Peyer's patch (tissue), 4 donors: ENCODE results near the gene DMRTC1.
"Not testable (repeated sequence)": the region's sequence is repeated elsewhere in the genome, so short reads cannot be mapped to it uniquely, and the experiment has no call there.

Experiments
- POLR2A ChIP-seq, 2 donors: fragments of 450-650 bp; IDR thresholded peaks; one replicate each; pipeline ENCODE4 v1.5.1; 2017; ENCODE audit warnings: antibody characterized with exemption in 2 of 2, mild to moderate bottlenecking in 2 of 2, moderate library complexity in 2 of 2
- TF ChIP-seq, protein P1 (sequence below), 6 experiments: fragments of 450-650 bp in 4 of 6; fragments of 200-600 bp in 2 of 6; sonication (generic) in 1 of 6; IDR thresholded peaks; one replicate each; pipeline ENCODE4 v1.5.1; 2017 to 2019; ENCODE audit warnings: antibody characterized with exemption in 6 of 6, mild to moderate bottlenecking in 3 of 6, moderate library complexity in 1 of 6

DNA sequence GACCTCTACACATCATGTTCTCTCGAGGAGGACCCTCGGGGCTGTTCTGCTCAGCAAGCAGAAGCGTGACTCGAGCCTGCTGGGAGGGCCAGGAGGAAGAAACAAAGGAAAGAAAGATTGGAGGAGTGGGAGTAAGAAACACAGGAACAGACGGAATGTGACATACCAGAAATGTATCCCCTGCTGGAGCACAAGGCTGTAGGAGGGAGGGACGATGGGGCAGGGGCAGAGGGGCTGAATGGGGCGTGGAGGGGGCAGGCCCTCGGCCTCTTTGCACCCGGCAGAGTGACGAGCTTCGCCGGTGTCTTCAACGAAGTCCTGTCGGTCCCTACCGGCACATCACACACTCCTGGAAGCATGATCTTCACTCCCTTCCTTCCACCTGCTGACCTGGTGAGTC, 5.7 kb downstream of the DMRTC1 start, which contains the start of gene FAM236A:
- TF ChIP-seq, protein P1, sequence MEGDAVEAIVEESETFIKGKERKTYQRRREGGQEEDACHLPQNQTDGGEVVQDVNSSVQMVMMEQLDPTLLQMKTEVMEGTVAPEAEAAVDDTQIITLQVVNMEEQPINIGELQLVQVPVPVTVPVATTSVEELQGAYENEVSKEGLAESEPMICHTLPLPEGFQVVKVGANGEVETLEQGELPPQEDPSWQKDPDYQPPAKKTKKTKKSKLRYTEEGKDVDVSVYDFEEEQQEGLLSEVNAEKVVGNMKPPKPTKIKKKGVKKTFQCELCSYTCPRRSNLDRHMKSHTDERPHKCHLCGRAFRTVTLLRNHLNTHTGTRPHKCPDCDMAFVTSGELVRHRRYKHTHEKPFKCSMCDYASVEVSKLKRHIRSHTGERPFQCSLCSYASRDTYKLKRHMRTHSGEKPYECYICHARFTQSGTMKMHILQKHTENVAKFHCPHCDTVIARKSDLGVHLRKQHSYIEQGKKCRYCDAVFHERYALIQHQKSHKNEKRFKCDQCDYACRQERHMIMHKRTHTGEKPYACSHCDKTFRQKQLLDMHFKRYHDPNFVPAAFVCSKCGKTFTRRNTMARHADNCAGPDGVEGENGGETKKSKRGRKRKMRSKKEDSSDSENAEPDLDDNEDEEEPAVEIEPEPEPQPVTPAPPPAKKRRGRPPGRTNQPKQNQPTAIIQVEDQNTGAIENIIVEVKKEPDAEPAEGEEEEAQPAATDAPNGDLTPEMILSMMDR (IDR thresholded peaks at IDR 0.05), result not testable (repeated sequence)
- TF ChIP-seq POLR2A (IDR thresholded peaks at IDR 0.05), result not testable (repeated sequence)
